GM18499 (cell line): ENCODE results near the gene CCR7.
"Not testable (repeated sequence)": the region's sequence is repeated elsewhere in the genome, so short reads cannot be mapped to it uniquely, and the experiment has no call there.

ENCODE experiments used
- ATAC-seq: cut with Tn5 transposase; IDR thresholded peaks from one replicate; pipeline ENCODE4 v1.9.1; 2021; ENCODE audit warnings: moderate number of reproducible peaks; ENCODE audit not compliant: insufficient read depth, unreplicated experiment

CCR7 gene

DNA sequence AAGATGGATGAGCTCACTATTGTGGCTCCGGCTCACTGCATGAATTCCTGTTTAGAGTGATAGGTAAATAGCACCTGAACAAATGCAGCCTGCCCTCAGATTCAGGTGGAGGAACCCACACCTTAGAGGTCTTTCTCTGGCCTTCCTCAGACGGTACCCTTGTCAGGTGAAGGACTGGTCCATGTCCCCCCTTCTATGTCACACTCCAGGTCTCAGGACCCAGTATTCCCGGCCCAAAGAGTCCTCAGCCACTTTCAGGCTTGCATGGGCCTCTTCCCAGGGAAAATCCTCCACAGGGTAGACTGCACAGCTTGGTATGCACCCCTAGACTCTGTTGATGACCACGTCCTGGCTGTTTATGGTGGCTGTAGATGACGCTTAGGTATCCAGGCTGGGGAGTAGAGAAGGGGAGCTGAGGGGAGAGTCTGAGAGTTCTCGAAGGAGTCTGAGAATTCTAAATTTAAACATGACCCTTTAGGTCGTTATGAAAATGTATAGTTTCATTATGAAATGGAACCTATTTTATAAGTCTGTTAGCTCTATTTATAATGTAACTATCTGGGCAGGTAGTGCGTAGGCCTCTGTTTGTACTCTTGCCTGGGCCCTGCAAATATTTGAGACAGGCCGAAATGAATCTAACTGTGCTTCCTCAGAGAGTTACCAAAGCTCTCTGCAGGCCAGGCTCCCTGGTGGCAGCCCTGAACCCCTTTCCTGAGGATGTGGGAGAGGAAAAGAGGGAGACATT lies 32.5 kb upstream of the CCR7 start:
- ATAC-seq: no peak

DNA sequence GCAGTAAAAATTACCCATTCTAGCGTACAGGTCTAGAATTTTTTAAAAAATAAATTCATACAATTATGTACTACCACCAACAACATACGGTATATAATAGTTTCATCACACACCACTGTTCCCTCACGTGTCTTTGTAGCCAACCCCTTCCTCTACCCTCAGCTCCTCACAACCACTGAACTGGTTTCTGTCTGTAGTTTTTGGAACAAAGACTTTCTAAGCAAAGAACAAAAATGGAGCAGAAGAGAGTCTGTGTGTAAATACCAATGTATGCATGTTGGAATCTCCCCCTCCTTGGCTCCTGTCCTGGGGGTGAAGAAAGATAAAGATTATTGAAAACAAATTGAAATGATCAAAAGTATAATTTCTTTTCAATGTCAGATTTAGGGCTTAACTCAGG lies 31.9 kb upstream of the CCR7 start:
- ATAC-seq: no peak

DNA sequence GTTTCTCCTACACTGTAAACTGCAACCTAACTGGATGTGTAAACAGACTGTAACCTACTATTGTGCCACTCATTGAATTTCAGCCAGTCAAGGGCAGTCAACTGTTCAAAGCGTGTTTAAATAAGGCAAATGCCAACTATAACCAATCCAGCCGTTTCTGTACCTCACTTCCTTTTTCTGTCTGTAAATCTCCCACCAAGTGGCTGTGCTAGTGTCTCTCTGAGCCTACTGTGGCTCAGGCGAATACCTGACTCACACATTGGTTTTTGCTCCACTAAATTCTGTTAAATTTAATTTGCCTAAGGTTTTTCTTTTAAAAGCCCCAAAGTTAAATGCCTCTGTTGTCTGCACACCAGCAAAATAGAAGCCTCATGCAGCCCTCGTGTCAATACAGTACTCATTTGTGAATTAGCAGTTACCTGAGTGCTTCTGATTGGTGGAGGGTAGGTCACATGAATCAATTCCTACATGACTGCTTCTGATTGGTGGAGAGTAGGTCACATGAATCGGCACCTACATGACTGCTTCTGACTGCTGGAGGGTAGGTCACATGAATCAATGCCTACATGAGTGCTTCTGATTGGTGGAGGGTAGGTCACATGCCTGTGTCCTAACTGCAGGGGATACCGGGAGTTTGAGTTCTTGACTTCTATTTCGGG lies 31.1 kb upstream of the CCR7 start:
- ATAC-seq: no peak

DNA sequence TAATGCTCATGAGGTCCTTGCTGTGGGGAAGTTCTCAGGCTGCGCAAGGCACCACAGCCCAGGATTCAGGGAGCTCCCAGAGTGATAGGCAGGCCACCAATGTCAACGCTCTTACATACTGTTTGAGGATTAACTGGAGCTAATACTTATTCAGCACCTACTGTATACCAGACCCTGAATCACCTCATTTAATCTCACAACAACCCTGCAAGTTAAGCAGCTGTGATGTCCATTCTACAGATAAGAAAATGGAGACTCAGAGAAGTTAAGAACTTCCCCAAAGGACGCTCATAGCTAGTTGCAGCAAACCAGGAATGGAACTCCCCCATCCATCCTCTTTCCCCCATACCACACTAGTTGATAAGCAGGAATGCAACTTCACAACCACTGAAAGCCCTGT lies 25.5 kb upstream of the CCR7 start:
- ATAC-seq: no peak

DNA sequence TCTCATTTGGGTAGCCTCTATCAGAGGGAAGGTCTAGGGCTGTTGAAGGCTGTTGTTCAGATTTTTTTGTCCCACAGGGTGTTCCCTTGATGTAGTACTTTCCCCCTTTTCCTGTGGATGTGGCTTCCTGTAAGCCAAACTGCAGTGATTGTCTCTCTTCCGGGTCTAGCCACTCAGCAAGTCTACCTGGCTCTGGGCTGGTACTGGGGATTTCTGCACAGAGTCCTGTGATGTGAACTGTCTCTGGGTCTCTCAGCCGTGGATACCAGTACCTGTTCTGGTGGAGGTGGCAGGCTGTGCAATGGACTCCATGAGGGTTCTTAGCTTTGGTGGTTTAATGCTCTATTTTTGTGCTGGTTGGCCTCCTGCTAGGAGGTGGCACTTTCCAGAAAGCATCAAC lies 23.3 kb upstream of the CCR7 start:
- ATAC-seq: no peak

DNA sequence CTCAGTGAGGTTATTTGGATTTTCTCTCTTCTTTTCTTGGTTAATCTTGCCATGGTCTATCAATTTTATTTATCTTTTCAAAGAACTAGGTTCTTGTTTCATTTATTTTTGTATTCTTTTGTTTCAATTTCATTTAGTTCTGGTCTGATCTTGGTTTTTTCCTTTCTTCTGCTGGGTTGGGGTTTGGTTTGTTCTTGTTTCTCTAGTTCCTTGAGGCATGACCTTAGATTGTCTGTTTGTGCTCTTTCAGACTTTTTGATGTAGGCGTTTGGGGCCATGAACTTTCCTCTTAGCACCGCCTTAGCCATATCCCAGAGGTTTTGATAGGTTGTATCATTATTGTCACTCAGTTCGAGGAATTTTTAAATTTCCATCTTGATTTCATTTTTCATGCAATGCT lies 21.0 kb upstream of the CCR7 start:
- not testable (repeated sequence) for ATAC-seq

DNA sequence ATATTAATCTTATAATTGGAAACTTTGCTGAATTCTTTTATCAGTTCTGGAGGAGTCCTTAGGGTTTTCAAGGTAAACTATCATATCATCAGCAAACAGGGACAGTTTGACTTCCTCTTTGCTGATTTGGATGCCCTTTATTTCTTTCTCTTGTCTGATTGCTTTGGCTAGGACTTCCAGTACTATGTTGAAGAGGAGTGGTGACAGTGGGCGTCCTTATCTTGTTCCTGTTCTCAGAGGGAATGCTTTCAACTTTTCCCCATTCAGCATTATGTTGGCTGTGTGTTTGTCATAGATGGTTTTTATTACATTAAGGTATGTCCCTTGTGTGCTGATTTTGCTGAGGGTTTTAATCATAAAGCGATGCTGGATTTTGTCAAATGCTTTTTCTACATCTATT lies 19.7 kb upstream of the CCR7 start:
- ATAC-seq: not testable (repeated sequence)

DNA sequence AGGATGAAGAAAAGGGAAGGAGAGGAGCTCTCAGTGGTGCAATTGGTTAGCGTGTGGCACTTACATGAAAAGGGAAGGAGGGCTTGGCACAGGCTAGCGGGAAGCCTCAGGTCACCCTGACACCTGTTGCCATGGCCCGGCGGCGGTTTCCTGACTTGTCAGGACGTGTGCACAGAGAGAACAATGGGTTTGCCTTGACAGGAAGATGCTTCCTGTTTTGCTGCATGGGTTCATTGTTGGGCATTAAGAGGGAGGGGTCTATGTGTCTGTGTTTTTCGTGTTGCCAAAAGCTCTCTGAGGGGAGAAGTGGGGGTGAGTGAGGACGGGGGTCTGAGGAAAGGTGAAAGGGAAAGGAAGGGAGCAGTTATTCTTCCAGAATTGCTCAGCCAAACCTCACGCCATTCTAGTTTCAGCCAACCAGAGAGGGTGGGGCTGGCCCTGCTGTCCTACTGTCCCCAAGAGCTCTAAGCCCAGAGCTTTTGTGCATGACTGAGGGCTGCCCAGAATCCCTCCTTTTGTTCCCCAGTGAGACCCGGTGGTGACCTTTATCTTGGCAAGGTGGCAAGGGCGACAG lies 17.1 kb upstream of the CCR7 start:
- ATAC-seq: no peak

DNA sequence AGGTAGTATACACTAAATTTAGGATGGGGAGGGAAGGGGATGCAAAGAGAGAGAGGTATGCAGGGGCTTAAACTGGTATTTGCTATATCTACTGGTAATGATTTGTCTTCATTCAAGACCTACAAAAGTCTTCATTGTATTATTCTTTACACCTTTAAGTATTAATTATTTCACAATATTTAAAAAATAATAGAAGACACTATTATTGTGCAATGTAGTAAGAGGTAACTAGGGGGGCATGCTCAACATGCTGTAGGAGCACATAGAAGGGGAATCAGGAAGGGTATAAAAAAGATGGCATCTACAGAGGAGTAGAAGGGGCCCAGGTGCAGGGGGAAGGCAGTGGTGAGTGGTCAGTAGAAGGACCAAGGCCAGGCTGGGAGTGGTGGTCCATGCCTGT lies 14.9 kb upstream of the CCR7 start:
- ATAC-seq: no peak

DNA sequence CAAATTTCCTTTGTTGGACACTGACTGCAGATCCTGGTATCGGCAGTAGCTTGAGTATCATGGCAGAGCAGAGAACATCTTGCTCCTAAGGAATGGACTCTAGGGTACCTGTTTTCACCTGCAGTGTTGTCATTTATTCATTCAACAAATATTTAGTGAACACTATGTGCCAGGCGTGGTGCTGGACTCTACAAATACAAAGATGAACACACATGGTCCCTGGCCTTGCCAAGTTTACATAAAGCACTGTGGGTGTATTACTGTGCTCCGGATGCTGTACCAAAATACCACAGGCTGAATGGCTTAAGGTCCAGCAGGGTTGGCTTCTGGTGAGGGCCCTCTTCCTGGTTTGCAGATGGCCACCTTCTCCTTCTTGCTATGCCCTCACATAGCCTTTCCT lies 14.2 kb upstream of the CCR7 start:
- no peak for ATAC-seq

DNA sequence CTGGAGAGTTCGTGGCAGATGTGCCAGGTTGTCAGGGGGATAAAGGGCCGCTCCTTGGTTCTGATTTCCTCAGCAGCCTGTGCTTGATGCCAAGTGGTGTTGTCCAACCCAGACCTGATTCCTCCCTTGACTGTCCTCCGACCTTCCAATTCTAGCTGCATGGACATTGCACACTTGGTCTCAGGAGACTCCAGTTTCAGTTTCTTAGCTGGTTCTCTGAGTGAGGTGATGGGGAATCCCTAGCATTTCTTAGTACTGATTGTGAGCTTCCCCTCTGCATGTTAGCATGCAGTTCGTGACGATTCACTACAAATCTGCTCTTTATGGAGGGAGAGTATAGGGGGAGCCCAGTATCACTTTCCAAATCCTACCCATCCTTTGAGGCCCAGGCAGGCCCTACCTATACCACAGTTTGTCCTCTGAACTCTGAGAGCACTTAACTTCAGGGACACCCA lies 12.4 kb upstream of the CCR7 start:
- no peak for ATAC-seq

DNA sequence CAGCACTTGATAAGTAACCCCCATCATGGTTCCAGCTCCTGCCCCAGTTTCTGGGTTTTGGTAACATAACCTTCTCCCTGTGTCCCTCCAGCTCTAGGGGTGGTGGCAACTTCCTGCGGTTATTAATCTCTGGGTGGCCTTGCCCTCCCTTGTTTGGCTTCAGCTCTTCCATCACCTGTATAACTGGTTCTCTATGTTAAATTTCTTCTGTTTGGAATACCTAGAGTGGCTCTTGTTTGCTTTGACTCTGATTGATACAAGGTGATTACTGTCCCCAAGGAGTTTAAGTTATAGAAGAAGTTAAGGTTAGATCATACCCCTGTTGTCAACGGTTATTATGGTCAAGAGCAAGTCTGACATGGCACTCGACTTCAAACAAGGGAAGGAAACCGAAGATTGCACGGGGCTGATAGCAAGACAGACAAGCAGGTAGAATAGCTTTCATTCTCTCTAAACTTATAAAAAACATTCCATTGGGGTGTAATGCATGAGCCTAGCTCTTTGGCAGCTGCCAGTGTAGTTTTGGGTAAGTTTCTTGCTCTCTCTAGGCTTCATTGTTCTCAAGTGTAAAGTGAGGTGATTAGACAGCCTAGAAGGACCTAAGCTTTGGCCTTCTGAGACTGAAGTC lies 11.0 kb upstream of the CCR7 start:
- no peak for ATAC-seq

DNA sequence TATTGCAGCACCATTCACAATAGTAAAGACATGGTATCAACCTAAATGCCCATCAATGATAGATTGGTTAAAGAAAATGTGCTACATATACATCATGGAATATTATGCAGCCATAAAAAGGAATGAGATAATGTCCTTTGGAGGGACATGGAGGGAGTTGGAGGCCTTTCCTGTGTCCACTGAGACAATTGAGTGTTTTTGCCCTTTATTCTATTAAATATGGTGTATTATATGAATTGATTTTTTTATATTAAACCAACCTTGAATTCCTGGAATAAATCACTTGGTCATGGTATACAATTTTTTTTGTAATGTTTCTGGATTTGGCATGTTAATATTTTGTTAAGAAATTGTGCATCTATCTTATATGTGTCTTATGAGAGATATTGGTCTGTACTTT lies 9.0 kb upstream of the CCR7 start:
- no peak for ATAC-seq

DNA sequence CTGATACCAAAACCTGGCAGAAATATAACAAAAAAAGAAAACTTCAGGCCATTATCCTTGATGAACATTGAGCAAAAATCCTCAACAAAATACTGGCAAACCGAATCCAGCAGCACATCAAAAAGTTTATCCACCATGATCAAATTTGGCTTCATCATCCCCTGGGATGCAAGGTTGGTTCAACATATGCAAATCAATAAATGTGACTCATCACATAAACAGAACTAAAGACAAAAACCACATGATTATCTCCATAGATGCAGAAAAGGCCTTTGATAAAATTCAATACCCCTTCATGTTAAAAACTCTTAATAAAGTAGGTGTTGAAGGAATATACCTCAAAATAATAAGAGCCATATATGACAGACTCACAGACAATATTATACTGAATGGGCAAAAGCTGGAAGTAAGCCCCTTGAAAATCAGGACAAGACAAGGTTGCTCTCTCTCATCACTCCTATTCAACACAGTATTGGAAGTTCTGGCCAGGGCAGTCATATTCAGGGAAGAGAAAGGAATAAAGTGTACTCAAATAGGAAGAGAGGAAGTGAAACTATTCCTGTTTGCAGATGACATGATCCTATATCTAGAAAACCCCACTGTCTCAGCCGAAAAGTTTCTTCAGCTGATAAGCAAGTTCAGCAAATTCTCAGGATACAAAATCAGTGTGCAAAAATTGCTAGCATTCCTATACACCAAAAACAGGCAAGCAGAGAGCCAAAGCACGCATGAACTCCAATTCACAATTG lies 7.1 kb upstream of the CCR7 start:
- not testable (repeated sequence) for ATAC-seq

DNA sequence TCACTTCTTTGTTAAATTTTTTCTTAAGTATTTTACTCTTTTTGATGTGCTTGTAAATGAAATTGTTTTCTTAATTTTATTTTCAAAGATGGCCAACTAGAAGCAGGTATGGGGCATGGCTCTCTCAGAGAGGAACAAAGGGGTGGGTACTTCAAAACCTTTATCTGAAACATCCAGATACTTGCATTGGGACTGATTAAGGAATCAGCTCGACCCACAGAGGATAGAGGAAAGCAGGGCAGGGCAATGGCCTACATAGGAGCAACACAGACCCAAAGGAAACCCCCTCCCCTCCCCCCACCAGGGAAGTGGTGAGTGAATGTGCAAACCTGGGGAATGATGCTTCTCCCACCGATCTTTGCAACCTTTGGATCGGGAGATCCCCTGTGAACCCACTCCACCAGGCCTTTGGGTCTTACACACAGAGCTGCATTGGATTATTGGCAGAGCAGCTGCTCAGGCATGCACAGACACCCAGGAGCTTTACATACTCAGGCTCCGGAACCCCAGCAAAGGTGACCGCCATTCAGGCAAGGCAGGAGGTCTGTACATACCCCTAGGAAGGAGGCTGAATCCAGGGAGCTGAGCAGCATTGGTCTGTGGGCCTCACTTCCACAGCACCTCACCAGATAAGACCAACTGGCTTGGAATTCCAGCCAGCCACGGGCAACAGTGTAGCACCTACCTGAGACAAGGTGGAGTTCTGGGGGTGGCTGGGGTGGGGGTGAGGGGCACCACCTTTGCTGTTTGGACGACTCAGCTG lies 3.0 kb upstream of the CCR7 start:
- no peak for ATAC-seq

DNA sequence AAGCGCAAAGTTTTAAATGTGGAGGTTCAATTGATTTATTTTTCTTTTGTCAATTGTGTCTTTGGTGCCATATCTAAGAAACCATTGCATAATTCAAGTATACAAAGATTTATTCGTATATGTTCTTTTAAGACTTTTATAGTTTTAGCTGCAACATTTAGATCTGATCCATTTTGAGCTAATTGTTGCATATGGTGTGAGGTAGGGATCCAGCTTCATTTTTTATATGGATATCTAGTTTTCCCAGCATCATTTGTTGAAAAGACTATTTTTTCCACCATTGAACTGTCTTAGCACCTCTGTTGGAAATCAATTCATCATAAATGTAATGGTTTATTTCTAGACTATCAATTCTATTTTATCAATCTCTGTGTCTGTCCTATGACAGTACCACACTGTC lies 2.1 kb upstream of the CCR7 start:
- no peak for ATAC-seq

DNA sequence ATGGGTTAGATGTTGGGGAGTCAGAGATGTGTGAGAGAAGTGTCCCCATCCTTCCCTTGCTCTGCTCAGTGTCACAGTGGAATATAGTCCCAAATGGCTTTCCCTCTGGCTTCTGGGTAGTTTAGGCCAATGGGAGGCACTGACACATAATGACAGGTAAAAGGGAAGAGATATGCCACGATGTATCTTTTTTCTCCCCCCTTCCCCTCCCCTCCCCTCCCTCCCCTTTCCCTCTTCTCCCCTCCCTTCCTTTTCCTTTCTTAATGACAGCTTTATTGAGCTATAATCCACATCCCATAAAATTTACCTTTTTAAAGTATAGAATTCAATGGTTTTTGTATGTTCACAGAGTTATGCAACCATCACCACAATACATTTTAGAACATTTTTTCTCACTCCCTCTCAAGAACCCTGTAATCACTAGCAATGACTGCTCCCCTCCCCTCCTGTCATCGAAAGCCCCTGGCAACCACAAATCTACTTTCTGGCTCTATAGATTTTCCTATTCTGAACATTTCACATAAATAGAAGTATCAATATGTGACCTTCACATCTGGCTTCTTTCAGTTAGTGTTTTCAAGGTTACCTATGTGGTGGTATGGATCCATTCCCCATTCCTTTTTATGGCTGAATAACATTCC lies 617 bp upstream of the CCR7 start:
- ATAC-seq: no peak

DNA sequence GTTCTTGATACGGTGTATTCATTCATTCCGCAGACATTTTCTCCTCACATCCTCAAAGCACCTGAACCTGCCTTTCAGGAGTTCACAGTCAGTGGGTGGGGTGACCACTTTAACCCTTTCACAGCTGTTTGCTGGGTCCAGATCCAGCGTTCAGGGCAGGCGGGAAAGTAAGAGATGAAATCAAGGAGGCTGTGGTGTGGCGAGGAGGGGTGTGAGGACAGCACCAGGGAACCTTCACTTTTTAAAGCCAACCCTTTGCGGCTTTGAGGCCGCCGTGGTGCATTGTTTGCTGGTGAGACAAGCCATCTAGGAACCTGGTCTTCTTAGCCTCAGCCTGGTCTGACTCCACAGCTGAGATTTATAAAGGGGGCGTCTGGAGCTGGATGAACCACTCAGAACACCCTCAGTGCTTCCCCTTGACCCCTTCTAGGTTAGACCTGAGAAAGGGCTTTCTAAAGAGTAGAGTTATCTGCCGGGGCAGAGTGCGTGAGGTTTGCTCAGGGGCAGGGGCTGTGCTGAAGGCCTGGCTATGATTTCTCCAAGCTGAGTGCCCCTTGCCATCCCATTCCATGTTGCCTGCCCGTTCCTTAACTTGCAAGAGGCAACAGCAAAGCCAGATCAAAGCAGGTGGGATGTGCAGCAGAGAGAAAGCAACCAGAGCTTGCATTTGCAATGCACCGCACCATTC lies 933 bp downstream of the CCR7 start:
- no peak for ATAC-seq
